Stimulated activated CD4-positive, alpha-beta T cell treated with anti-CD3 and anti-CD28 coated beads, Interleukin-1b, Interleukin-23, amount 100 ng/mL, for 4 hours (primary cell): ENCODE results near the gene GBP7.
"Not testable (repeated sequence)": the region's sequence is repeated elsewhere in the genome, so short reads cannot be mapped to it uniquely, and the experiment has no call there.

Experiments
- DNase-seq, 2 donors: peaks; one replicate each; pipeline ENCODE4 v3.0.0-alpha.2; 2020; ENCODE audit warnings: low read depth in 2 of 2

Gene GBP7, protein sequence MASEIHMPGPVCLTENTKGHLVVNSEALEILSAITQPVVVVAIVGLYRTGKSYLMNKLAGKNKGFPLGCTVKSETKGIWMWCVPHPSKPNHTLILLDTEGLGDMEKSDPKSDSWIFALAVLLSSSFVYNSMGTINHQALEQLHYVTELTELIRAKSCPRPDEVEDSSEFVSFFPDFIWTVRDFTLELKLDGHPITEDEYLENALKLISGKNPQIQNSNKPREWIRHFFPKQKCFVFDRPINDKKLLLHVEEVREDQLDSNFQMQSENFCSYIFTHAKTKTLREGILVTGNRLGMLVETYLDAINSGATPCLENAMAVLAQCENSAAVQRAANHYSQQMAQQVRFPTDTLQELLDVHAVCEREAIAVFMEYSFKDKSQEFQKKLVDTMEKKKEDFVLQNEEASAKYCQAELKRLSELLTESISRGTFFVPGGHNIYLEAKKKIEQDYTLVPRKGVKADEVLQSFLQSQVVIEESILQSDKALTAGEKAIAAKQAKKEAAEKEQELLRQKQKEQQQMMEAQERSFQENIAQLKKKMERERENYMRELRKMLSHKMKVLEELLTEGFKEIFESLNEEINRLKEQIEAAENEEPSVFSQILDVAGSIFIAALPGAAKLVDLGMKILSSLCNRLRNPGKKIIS

GRCh38 chr1:89175601-89176256 is at the start of gene GBP7:
Gene GBP7 (minus strand): TSS chr1:89176003. CDS start chr1:89171935, 4,068 bp downstream.
- no peak for DNase-seq

DNA sequence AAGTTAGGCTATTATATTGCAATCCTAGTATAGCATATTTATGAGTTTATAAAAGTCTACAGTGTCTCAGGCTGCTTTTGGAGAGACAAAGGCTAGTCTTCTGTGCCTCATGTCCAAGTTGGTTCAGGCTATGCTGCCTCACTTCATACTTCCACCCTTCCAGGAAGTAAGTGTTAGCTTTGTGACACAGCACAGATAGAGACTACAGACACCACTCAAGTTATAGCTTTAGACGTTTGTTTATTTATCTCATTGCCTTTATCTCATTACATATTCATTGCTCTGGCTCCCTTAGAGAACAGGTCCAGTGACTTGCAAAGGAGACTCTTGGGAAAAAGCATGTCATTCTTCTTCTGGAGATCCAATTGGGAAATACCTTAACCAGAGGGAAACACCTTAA is 45.5 kb upstream of the GBP7 start:
- no peak for DNase-seq

DNA sequence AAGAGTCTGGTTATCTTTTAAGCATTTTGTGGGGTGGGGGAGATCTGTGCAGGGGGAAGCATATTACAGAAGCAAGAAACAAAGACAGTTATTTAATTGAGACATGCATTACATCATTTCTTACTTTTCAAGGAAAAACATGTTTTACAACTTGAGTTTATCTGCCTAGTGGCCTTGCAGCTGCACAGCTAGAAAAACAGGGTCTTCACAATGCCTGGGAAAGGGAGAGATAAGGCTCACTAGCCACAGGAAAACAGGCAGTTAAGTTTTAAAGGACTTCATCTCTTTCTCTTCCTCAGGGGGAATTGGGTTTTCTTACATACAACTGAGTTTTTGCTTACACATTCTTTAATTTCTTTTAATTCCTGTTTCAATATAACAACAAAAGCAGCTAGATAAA is 44.0 kb upstream of the GBP7 start:
- not testable (repeated sequence) for DNase-seq

- DNase-seq = not testable (repeated sequence)
Measured at GRCh38 chr1:89218941-89219340, 43.1 kb upstream of the GBP7 start.

DNA sequence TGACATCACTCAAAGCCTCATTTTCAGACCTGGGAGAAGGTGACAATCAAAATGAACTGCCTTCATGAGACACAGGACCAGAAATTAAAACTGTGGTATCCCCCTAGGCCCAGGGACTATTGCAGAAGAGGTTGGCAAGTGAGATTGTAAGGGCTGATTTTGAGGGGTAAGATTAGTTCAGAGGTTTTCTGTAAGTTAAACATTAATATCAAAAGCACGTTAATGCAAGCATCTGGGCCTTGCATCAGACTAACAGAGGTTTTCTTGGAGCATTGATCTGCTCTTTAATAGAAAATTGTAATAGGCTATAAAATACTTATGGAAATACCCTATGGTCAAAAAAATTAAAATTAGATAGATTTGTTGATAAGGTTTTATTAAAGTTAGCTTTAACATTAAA is 37.5 kb upstream of the GBP7 start:
- DNase-seq = no peak

DNA sequence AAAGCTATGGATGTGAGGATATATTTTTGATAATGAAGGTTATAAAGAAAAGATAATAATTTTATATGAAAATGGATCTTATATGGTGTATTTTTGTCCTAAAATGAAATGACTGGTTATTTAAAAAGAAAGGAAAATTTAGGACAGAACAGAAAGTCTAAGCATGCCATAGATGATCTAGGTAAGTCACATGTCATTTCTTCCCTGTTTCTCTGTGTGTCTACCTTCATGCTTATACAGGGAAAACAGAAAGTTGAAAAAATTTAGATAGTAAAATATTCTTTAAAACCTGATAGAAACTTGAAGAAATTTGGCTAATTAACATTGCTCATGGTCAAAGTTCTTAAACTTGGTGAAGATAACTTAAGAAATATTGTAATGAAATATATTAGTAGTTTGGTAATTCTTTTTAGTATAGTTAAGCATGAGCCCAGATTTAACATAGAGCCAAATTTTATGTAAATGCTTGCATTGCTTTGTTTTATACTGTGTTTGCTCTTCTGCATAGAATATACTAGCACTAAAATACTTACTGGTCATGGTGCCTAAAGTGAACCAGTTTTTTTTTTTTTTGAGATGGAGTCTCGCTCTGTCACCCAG is 35.3 kb upstream of the GBP7 start:
- DNase-seq = no peak

GRCh38 chr1:89206373-89206772 is 30.6 kb upstream of the GBP7 start:
- DNase-seq = no peak

GRCh38 chr1:89203166-89203565 is 27.4 kb upstream of the GBP7 start:
- no peak for DNase-seq

GRCh38 chr1:89201106-89201794 is 25.4 kb upstream of the GBP7 start:
- no peak for DNase-seq

- no peak for DNase-seq
Measured at GRCh38 chr1:89200663-89201062, 24.9 kb upstream of the GBP7 start.

GRCh38 chr1:89199525-89200031 is 23.8 kb upstream of the GBP7 start:
- no peak for DNase-seq

- DNase-seq = peak in 1 of 2 donors; percentile 35
Measured at GRCh38 chr1:89198491-89199072, 22.8 kb upstream of the GBP7 start, which contains the start of gene GBP4. Gene GBP4 (minus strand): TSS chr1:89198942. CDS start chr1:89198834, 108 bp downstream.

GRCh38 chr1:89198081-89198480 is 22.3 kb upstream of the GBP7 start:
- DNase-seq = no peak

GRCh38 chr1:89195476-89195875 is 19.7 kb upstream of the GBP7 start:
- DNase-seq = no peak

GRCh38 chr1:89191314-89191713 is 15.5 kb upstream of the GBP7 start:
- no peak for DNase-seq

- no peak for DNase-seq
Measured at GRCh38 chr1:89190017-89190416, 14.2 kb upstream of the GBP7 start.

DNA sequence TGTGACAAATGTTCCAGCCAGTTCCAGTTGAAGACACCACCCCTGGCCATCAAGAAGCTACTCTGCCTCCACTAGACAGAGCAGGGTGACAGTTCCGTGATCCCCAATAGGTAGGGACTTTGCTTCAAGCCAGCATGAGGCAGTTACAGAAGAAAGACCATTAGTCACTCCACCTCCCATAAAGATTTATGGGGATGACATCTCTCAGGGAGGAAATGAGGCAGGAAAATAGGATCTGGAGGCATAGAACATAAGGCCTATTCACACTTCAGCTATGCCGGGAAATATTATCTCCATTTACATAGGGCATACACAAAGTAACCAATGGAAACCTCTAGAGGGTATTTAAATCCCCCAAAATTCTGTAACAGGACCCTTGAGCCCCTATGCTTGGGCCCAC is 3.5 kb upstream of the GBP7 start:
- DNase-seq = no peak

GRCh38 chr1:89176971-89177370 is 1.2 kb upstream of the GBP7 start:
- no peak for DNase-seq

GRCh38 chr1:89174491-89174890 is 1.3 kb downstream of the GBP7 start:
- DNase-seq = no peak

- no peak for DNase-seq
Measured at GRCh38 chr1:89172468-89173143, 3.2 kb downstream of the GBP7 start.

DNA sequence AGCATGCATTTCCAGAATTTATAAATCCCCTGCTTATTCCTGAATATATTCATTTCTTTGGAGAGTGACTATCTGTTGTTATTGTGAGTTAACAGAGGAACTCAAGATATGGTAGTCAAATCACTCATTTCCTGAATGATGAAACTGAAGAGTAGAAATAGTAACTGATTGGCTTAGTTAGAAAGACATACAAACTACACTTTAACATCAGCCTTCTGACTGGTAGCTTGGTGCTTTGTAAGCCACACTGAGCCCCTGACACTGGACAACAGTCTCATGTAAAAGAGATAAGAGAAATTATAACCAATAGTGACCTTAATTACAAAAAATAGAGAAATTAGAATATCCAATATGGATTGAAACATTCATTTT is 4.8 kb downstream of the GBP7 start:
- no peak for DNase-seq
